Measurements from ENCODE around the gene GSPT2.

The GSPT2 gene

GRCh38 chrX:51776851-51777250 lies 33.6 kb downstream of the GSPT2 start:
- TF ChIP-seq CEBPB (IDR thresholded peaks at IDR 0.05) (no peak), YY1 (IDR thresholded peaks at IDR 0.05; ENCODE audit: low read depth) (no peak), TAF1 (IDR thresholded peaks at IDR 0.05; ENCODE audit: low read depth) (no peak), RAD21 (IDR thresholded peaks at IDR 0.05; ENCODE audit: low read depth) (no peak), FOXM1 (IDR thresholded peaks at IDR 0.05; ENCODE audit: borderline replicate concordance, low read depth) (no peak), NFIC (IDR thresholded peaks at IDR 0.05) (no peak), REST (IDR thresholded peaks at IDR 0.05; ENCODE audit: low read depth) (no peak), TEAD4 (IDR thresholded peaks at IDR 0.05) (no peak), EGR1 (IDR thresholded peaks at IDR 0.05) (no peak), USF1 (IDR thresholded peaks at IDR 0.05) (no peak), MAX (IDR thresholded peaks at IDR 0.05) (no peak), ZBTB7A (IDR thresholded peaks at IDR 0.05; ENCODE audit: low read depth) (no peak), CREB1 (IDR thresholded peaks at IDR 0.05; ENCODE audit: low read depth) (no peak), TCF12 (IDR thresholded peaks at IDR 0.05; ENCODE audit: low read depth) (no peak), EP300 (IDR thresholded peaks at IDR 0.05; ENCODE audit: borderline replicate concordance) (no peak)

- TF ChIP-seq FOXM1 (IDR thresholded peaks at IDR 0.05; ENCODE audit: borderline replicate concordance, low read depth) (no peak), RAD21 (IDR thresholded peaks at IDR 0.05; ENCODE audit: low read depth) (no peak), EP300 (IDR thresholded peaks at IDR 0.05; ENCODE audit: borderline replicate concordance) (no peak), TCF12 (IDR thresholded peaks at IDR 0.05; ENCODE audit: low read depth) (no peak), YY1 (IDR thresholded peaks at IDR 0.05; ENCODE audit: low read depth) (no peak), REST (IDR thresholded peaks at IDR 0.05; ENCODE audit: low read depth) (no peak), TAF1 (IDR thresholded peaks at IDR 0.05; ENCODE audit: low read depth) (no peak), NFIC (IDR thresholded peaks at IDR 0.05) (no peak), EGR1 (IDR thresholded peaks at IDR 0.05) (no peak), ZBTB7A (IDR thresholded peaks at IDR 0.05; ENCODE audit: low read depth) (no peak), MAX (IDR thresholded peaks at IDR 0.05) (no peak), CREB1 (IDR thresholded peaks at IDR 0.05; ENCODE audit: low read depth) (no peak), TEAD4 (IDR thresholded peaks at IDR 0.05) (no peak)
Measured at GRCh38 chrX:51779306-51779705, 36.1 kb downstream of the GSPT2 start.

GRCh38 chrX:51795136-51795535 lies 51.9 kb downstream of the GSPT2 start:
- no peak for TF ChIP-seq ZBTB7A (IDR thresholded peaks at IDR 0.05; ENCODE audit: low read depth)
- TF ChIP-seq CREB1 (IDR thresholded peaks at IDR 0.05; ENCODE audit: low read depth) = no peak
- no peak for TF ChIP-seq CEBPB (IDR thresholded peaks at IDR 0.05)
- no peak for TF ChIP-seq MAX (IDR thresholded peaks at IDR 0.05)
